ENCODE measurements around the gene RHOXF2B. TPM values are rescaled to one million over a fixed set of nuclear protein-coding genes. Genes with fewer than 3 reads are reported as not detected.

Gene RHOXF2B
- total and polyA plus RNA-seq, 2 of the 4 experiments (the other 2 are of a cell fraction) = not detected

- Histone ChIP-seq H2AK5ac (ENCODE audit: low read depth, low read length) (no peak within 1 kb of the TSS), H3K56ac (ENCODE audit: extremely low read depth, insufficient read depth, low read length) (no peak within 1 kb of the TSS), H2BK120ac (ENCODE audit: low read depth, low read length) (no peak within 1 kb of the TSS), H3K27ac (ENCODE audit: insufficient read depth, low read length) (no peak within 1 kb of the TSS), H3K9me1 (ENCODE audit: insufficient read depth, low read length) (no peaks in the 10 kb centered on the region), H3K36me3 (ENCODE audit: control insufficient read depth, insufficient read depth, low read length) (no peaks in the 10 kb centered on the region), H4K91ac (ENCODE audit: insufficient read depth, low read depth, low read length) (no peak within 1 kb of the TSS), H3K4ac (ENCODE audit: low read depth, low read length) (no peak within 1 kb of the TSS), H4K5ac (ENCODE audit: low read depth, low read length) (no peak within 1 kb of the TSS), H3K4me2 (ENCODE audit: low read depth, low read length) (no peak within 1 kb of the TSS), H4K8ac (ENCODE audit: low read depth in 2 of 2, low read length in 2 of 2) (no peak within 1 kb of the TSS), H3K9ac (ENCODE audit: low read depth, low read length) (no peak within 1 kb of the TSS), H3K4me1 (ENCODE audit: control insufficient read depth, insufficient read depth, low read length) (no peaks in the 10 kb centered on the region), H3K79me1 (ENCODE audit: low read depth in 1 of 2, low read length in 2 of 2) (no peaks in the 10 kb centered on the region), H3K4me3 (ENCODE audit: insufficient read depth, low read depth, low read length) (no peak within 1 kb of the TSS), H3K9me3 (ENCODE audit: control insufficient read depth, insufficient read depth, low read length) (no peaks in the 10 kb centered on the region), H2AK9ac (replicated peaks; ENCODE audit: low read depth, low read length, poor library complexity) (no peak within 1 kb of the TSS), H3K23ac (ENCODE audit: low read depth, low read length) (no peak within 1 kb of the TSS), H3K18ac (ENCODE audit: low read depth, low read length) (no peak within 1 kb of the TSS), H2BK20ac (ENCODE audit: low read depth, low read length) (no peak within 1 kb of the TSS), H4K20me1 (ENCODE audit: insufficient read depth, low read length) (no peaks in the 10 kb centered on the region), H3K27me3 (ENCODE audit: control insufficient read depth, insufficient read depth, low read length) (no peaks in the 10 kb centered on the region), H2BK15ac (ENCODE audit: low read depth, low read length) (no peak within 1 kb of the TSS), H2AFZ (replicated peaks; ENCODE audit: low read length, poor library complexity) (no peak within 1 kb of the TSS), H2BK5ac (ENCODE audit: low read depth, low read length, poor library complexity, severe bottlenecking) (no peak within 1 kb of the TSS), H3K14ac (replicated peaks; ENCODE audit: low read depth, low read length) (no peak within 1 kb of the TSS)
- CTCF ChIA-PET = no interaction called here
- POLR2A ChIA-PET (ENCODE audit: unreplicated experiment) = no interaction called here
- dilution Hi-C loops (cut with HindIII; ENCODE audit: low sequenced_read_pairs, unreplicated experiment) (no loop called here), in situ Hi-C loops (cut with MboI; ENCODE audit: low sequenced_read_pairs) (loop anchor here (25.0 kb wide), 1 partner anchor 122 kb away; no protein-coding TSS in a partner anchor), intact Hi-C loops (cut with micrococcal nuclease) (no loop called here)
- ATAC-seq (ENCODE audit: low read depth) (no peak), DNase-seq (no peak)
- no TSS peak for BruUV-seq (replicated peaks)
- 86% methylated on average over 18 of the region's 35 CpGs; no CpG with 5 or more reads in 1 of the 2 experiments for WGBS, 2 experiments (ENCODE audit: extremely low coverage in 2 of 2, insufficient read length in 1 of 2)
- no peak for TF ChIP-seq MAFK (IDR thresholded peaks at IDR 0.05; ENCODE audit: low read depth, low read length)
- no peak for TF ChIP-seq NFE2L2 (IDR thresholded peaks at IDR 0.05; ENCODE audit: low read depth, low read length)
- no peak for TF ChIP-seq MXI1 (IDR thresholded peaks at IDR 0.05; ENCODE audit: borderline replicate concordance, low read depth, low read length)
- TF ChIP-seq CEBPB (IDR thresholded peaks at IDR 0.05; ENCODE audit: low read depth, low read length) = no peak
- TF ChIP-seq RAD21 (IDR thresholded peaks at IDR 0.05; ENCODE audit: low read length) = no peak
Observed at GRCh38 chrX:120115438-120115963, 38.0 kb upstream of the RHOXF2B start, which contains the start of gene RHOXF1. TSS of gene RHOXF1 (minus strand) at chrX:120115913. CDS start at chrX:120115862, 51 bp downstream.

Data from IMR-90 (cell line).